Measurements from ENCODE around the gene RPS19BP1.
"Not testable (repeated sequence)": the region's sequence is repeated elsewhere in the genome, so short reads cannot be mapped to it uniquely, and the experiment has no call there.

The RPS19BP1 gene

GRCh38 chr22:39528681-39529486, 3.7 kb downstream of the RPS19BP1 start:
- peak; percentile 83 to 85 for DNase-seq (ENCODE audit: low read depth in 2 of 2)

- DNase-seq (ENCODE audit: low read depth in 2 of 2): no peak
Observed at GRCh38 chr22:39528080-39528661, 4.4 kb downstream of the RPS19BP1 start.

- no peak for DNase-seq (ENCODE audit: low read depth in 2 of 2)
Observed at GRCh38 chr22:39527481-39527961, 5.0 kb downstream of the RPS19BP1 start.

- DNase-seq (ENCODE audit: low read depth in 2 of 2): no peak
Observed at GRCh38 chr22:39526736-39527171, 5.8 kb downstream of the RPS19BP1 start.

GRCh38 chr22:39525658-39525975, 6.9 kb downstream of the RPS19BP1 start:
- DNase-seq (ENCODE audit: low read depth in 2 of 2): no peak

- DNase-seq (ENCODE audit: low read depth in 2 of 2): no peak
Observed at GRCh38 chr22:39524753-39525657, 7.5 kb downstream of the RPS19BP1 start.

GRCh38 chr22:39524089-39524752, 8.3 kb downstream of the RPS19BP1 start:
- no peak for DNase-seq (ENCODE audit: low read depth in 2 of 2)

- no peak for DNase-seq (ENCODE audit: low read depth in 2 of 2)
Observed at GRCh38 chr22:39522567-39523300, 9.8 kb downstream of the RPS19BP1 start.

- not testable (repeated sequence) for DNase-seq (ENCODE audit: low read depth in 2 of 2)
Observed at GRCh38 chr22:39522091-39522490, 10.5 kb downstream of the RPS19BP1 start.

- DNase-seq (ENCODE audit: low read depth in 2 of 2): not testable (repeated sequence)
Observed at GRCh38 chr22:39521106-39521885, 11.3 kb downstream of the RPS19BP1 start.

- peak; percentile 76 to 82 for DNase-seq (ENCODE audit: low read depth in 2 of 2)
Observed at GRCh38 chr22:39520226-39521105, 12.1 kb downstream of the RPS19BP1 start, which contains the start of gene ATF4. Gene ATF4 (plus strand): TSS chr22:39520562. CDS start chr22:39521446, 884 bp downstream.

GRCh38 chr22:39519681-39520225, 12.8 kb downstream of the RPS19BP1 start:
- peak; percentile 92 to 93 for DNase-seq (ENCODE audit: low read depth in 2 of 2)

- no peak for DNase-seq (ENCODE audit: low read depth in 2 of 2)
Observed at GRCh38 chr22:39518996-39519680, 13.4 kb downstream of the RPS19BP1 start.

GRCh38 chr22:39518144-39518786, 14.3 kb downstream of the RPS19BP1 start:
- DNase-seq (ENCODE audit: low read depth in 2 of 2): no peak

- DNase-seq (ENCODE audit: low read depth in 2 of 2): no peak
Observed at GRCh38 chr22:39517470-39517869, 15.1 kb downstream of the RPS19BP1 start.

- no peak for DNase-seq (ENCODE audit: low read depth in 2 of 2)
Observed at GRCh38 chr22:39515266-39516050, 17.1 kb downstream of the RPS19BP1 start.

Data from stimulated activated CD8-positive, alpha-beta memory T cell treated with anti-CD3 and anti-CD28 coated beads, Interleukin-2, amount 100 ng/mL, for 48 hours (primary cell).